Measurements from ENCODE around the gene RPL18A.
A peak's percentile ranks its signal among the peaks of the same experiment; 100 is the strongest.

The RPL18A gene

DNA sequence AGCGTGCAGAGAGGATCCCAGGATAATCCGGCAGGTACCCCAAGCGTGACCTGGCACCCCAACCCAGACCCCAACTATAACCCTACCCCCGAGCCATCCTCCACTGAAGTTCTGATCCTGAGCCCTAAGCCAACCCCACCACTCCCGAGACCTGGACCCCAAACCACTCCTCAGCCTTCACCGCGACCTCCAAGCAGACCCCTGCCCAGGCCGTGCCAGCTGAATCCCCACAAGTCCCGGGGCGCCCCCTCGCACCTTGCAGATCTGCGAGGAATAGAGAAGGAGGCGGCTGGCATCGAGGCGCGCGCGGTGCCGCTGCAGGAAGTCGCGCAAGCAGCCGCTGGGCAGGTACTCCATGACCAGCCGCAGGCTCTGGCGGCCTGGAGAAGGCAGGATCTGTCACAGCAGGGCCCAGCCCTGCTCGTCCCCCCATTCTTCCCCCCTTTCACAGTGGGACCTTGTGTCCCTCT, 28.3 kb upstream of the RPL18A start:
- Histone ChIP-seq H3K27me3 (ENCODE audit: control insufficient read depth, insufficient read depth, low read length) (no peaks in the 10 kb centered on the region), H3K27ac (ENCODE audit: low read length) (no peak overlapping the region), H3K4me1 (ENCODE audit: control insufficient read depth, low read depth, low read length) (peaks cover 4% of the 10 kb centered on the region), H3K36me3 (ENCODE audit: control insufficient read depth, low read depth, low read length) (no peaks in the 10 kb centered on the region), H3K9me3 (ENCODE audit: control insufficient read depth, low read depth, low read length) (no peaks in the 10 kb centered on the region), H3K9ac (ENCODE audit: low read length) (no peak overlapping the region), H3K4me3 (ENCODE audit: low read length) (peak overlapping the region; percentile 32)

DNA sequence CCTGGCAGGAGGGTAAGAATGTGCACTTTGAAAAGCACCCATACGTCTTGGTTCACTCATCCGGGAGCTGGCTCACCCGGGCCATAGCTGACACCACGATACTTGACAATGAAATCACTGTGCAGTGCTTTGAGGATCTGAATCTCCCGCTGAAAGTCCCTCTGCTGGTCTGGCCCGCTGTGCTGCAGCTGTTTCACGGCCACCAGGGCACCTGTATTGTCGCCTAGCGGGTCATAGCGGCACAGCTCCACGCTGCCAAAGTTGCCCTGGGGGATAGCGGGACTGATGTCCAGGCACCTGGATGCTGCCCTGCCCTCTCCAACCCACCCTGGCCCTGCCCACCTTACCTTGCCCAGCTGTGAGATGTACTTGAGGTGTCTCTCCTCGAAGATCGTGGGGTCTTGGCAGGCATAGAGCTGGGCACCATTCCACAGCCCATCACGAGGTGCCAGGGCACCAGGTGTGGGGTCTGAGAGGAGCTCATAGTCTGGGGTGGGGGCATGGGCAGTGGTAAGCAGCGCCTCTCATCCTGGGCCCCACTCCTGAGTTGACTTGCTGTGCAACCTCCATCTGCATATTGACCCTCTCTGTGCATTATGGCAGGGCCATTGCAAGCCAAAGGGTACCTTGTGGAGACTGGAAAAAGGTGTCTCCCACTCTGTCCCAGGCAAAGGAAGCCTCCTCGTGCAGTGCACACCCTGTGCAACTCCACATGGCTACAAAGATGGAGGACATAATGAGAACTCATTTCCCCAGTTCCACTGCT, 27.1 kb upstream of the RPL18A start:
- no peak overlapping the region for H3K9ac ChIP-seq (ENCODE audit: low read length)
- no peaks in the 10 kb centered on the region for H3K36me3 ChIP-seq (ENCODE audit: control insufficient read depth, low read depth, low read length)
- no peaks in the 10 kb centered on the region for H3K27me3 ChIP-seq (ENCODE audit: control insufficient read depth, insufficient read depth, low read length)
- no peaks in the 10 kb centered on the region for H3K9me3 ChIP-seq (ENCODE audit: control insufficient read depth, low read depth, low read length)
- no peak overlapping the region for H3K4me3 ChIP-seq (ENCODE audit: low read length)
- H3K27ac ChIP-seq (ENCODE audit: low read length), result no peak overlapping the region
- peaks cover 4% of the 10 kb centered on the region for H3K4me1 ChIP-seq (ENCODE audit: control insufficient read depth, low read depth, low read length)

DNA sequence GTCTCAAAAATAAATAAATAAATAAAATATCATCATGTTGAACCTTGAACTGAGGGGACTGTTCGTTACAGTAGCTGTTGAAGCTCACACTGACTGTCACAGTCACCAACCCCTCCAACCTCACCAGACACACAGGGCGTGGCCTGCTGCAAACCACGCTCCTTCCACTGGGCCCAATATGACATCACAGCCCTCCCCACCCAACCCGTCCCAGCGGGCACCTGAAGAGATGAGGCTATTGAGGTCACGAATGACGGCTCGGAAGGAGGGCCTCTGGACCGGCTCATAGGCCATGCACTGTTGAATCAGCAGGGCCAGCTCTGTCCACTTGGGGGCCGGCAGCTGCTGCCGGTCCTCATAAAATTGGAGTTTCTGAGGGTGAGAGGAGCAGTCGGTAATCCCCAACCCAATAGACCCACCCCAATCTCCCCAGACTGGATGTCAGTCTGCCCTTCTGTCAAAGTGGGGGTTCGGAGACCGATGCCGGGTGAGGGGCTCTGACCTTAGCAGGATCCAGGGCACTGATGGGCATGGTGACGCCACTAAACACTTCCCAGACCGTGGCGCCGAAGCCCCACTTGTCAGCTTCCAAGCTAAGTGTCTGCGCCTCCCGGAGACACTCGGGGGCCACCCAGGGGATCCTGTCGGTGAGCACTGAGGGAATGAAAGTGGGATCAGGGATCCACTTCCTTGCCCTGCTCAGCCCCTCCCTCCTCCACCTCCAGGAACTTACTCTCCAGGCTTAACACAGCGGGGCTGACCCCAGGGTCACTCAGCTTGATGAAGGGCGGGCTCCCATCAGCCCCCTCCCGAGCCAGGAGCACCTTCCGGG, 25.1 kb upstream of the RPL18A start:
- Histone ChIP-seq H3K4me1 (ENCODE audit: control insufficient read depth, low read depth, low read length) (peaks cover 3% of the 10 kb centered on the region), H3K4me3 (ENCODE audit: low read length) (no peak overlapping the region), H3K9me3 (ENCODE audit: control insufficient read depth, low read depth, low read length) (no peaks in the 10 kb centered on the region), H3K27me3 (ENCODE audit: control insufficient read depth, insufficient read depth, low read length) (no peaks in the 10 kb centered on the region), H3K36me3 (ENCODE audit: control insufficient read depth, low read depth, low read length) (no peaks in the 10 kb centered on the region), H3K27ac (ENCODE audit: low read length) (no peak overlapping the region), H3K9ac (ENCODE audit: low read length) (no peak overlapping the region)

- Histone ChIP-seq H3K27me3 (ENCODE audit: control insufficient read depth, insufficient read depth, low read length) (peaks cover 6% of the 10 kb centered on the region), H3K9ac (ENCODE audit: low read length) (no peak overlapping the region), H3K36me3 (ENCODE audit: control insufficient read depth, low read depth, low read length) (no peaks in the 10 kb centered on the region), H3K4me1 (ENCODE audit: control insufficient read depth, low read depth, low read length) (no peaks in the 10 kb centered on the region), H3K4me3 (ENCODE audit: low read length) (no peak overlapping the region), H3K27ac (ENCODE audit: low read length) (no peak overlapping the region), H3K9me3 (ENCODE audit: control insufficient read depth, low read depth, low read length) (no peaks in the 10 kb centered on the region)
Measured at GRCh38 chr19:17835182-17836006, 24.3 kb upstream of the RPL18A start.

- peaks cover 12% of the 10 kb centered on the region for H3K27me3 ChIP-seq (ENCODE audit: control insufficient read depth, insufficient read depth, low read length)
- H3K9me3 ChIP-seq (ENCODE audit: control insufficient read depth, low read depth, low read length), result no peaks in the 10 kb centered on the region
- no peak overlapping the region for H3K4me3 ChIP-seq (ENCODE audit: low read length)
- H3K27ac ChIP-seq (ENCODE audit: low read length), result no peak overlapping the region
- H3K9ac ChIP-seq (ENCODE audit: low read length), result no peak overlapping the region
- no peaks in the 10 kb centered on the region for H3K4me1 ChIP-seq (ENCODE audit: control insufficient read depth, low read depth, low read length)
- no peaks in the 10 kb centered on the region for H3K36me3 ChIP-seq (ENCODE audit: control insufficient read depth, low read depth, low read length)
Measured at GRCh38 chr19:17836530-17836929, 23.2 kb upstream of the RPL18A start.

DNA sequence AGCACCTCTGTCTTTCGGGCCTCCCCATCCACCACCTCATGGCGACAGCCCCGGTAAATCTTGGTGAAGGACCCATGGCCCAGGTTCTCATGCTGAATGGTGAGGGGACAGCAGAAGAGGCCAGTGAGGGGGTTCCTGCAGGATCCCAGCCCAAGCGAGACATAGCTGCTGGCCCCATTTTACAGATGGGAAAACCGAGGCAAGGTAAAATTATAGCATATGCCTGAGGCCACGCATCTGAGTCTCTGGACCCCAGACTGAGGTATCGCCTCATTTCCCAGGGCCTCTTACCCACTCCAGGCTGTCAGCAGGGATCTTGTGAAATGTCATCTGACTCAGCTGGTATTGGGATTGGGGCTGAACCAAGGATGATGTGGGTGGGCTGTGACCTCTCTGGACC, 21.7 kb upstream of the RPL18A start:
- Histone ChIP-seq H3K27me3 (ENCODE audit: control insufficient read depth, insufficient read depth, low read length) (peaks cover 17% of the 10 kb centered on the region), H3K4me3 (ENCODE audit: low read length) (no peak overlapping the region), H3K9ac (ENCODE audit: low read length) (no peak overlapping the region), H3K27ac (ENCODE audit: low read length) (no peak overlapping the region), H3K36me3 (ENCODE audit: control insufficient read depth, low read depth, low read length) (no peaks in the 10 kb centered on the region), H3K4me1 (ENCODE audit: control insufficient read depth, low read depth, low read length) (no peaks in the 10 kb centered on the region), H3K9me3 (ENCODE audit: control insufficient read depth, low read depth, low read length) (no peaks in the 10 kb centered on the region)

- Histone ChIP-seq H3K9ac (ENCODE audit: low read length) (no peak overlapping the region), H3K4me1 (ENCODE audit: control insufficient read depth, low read depth, low read length) (no peaks in the 10 kb centered on the region), H3K9me3 (ENCODE audit: control insufficient read depth, low read depth, low read length) (no peaks in the 10 kb centered on the region), H3K27me3 (ENCODE audit: control insufficient read depth, insufficient read depth, low read length) (peaks cover 17% of the 10 kb centered on the region), H3K4me3 (ENCODE audit: low read length) (no peak overlapping the region), H3K36me3 (ENCODE audit: control insufficient read depth, low read depth, low read length) (no peaks in the 10 kb centered on the region), H3K27ac (ENCODE audit: low read length) (no peak overlapping the region)
Measured at GRCh38 chr19:17840019-17840418, 19.7 kb upstream of the RPL18A start.

- peak overlapping the region; percentile 70 for H3K4me3 ChIP-seq (ENCODE audit: low read length)
- H3K27me3 ChIP-seq (ENCODE audit: control insufficient read depth, insufficient read depth, low read length), result peaks cover 17% of the 10 kb centered on the region
- no peaks in the 10 kb centered on the region for H3K4me1 ChIP-seq (ENCODE audit: control insufficient read depth, low read depth, low read length)
- no peak overlapping the region for H3K9ac ChIP-seq (ENCODE audit: low read length)
- no peaks in the 10 kb centered on the region for H3K9me3 ChIP-seq (ENCODE audit: control insufficient read depth, low read depth, low read length)
- H3K27ac ChIP-seq (ENCODE audit: low read length), result no peak overlapping the region
- no peaks in the 10 kb centered on the region for H3K36me3 ChIP-seq (ENCODE audit: control insufficient read depth, low read depth, low read length)
Measured at GRCh38 chr19:17841371-17841809, 18.3 kb upstream of the RPL18A start.

DNA sequence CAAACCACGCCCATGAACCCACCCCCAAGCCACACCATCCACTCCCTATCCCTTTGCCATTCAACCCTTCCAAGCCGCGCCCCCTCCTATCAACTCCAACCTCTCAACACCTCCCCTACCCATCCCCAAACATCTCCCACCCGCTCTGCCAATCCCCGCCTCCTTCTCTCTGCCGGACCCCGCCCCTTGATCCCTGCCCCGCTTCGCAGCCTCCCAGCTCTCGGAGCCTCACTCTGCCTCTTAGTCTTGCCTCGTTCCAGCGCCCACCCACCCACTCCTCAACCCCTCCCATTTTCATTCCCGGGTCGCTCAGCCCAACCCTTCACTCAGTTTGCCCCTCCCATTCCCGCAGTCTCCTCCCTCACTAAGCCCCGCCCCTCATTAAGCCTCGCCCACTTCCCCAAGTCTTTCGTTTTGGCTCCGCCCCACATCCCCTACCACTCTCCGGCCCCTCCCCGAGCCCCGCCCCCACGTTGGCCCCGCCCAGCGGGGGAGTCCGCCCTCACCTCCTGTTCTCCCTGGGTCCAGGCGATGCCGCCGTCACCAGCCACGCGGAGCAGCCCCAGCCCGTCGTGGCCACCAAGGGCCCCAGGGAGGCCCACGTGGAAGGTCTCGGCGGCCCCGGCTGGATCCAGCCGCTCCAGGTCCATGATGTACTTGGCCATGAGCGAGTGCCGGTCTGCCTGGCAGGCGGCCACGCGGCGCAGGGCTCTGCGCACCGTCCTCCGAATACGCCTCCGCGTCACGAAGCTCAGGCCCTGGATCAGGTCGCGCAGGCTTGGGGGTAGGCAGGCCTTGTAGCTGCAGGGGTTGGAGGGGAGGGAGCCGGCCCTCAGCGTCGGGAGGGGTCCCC, 17.7 kb upstream of the RPL18A start:
- Histone ChIP-seq H3K9ac (ENCODE audit: low read length) (peak overlapping the region; percentile 59), H3K36me3 (ENCODE audit: control insufficient read depth, low read depth, low read length) (no peaks in the 10 kb centered on the region)

GRCh38 chr19:17842663-17843291, 16.9 kb upstream of the RPL18A start:
- Histone ChIP-seq H3K27ac (ENCODE audit: low read length) (no peak overlapping the region), H3K9ac (ENCODE audit: low read length) (peak overlapping the region; percentile 59), H3K4me1 (ENCODE audit: control insufficient read depth, low read depth, low read length) (no peaks in the 10 kb centered on the region), H3K36me3 (ENCODE audit: control insufficient read depth, low read depth, low read length) (no peaks in the 10 kb centered on the region), H3K4me3 (ENCODE audit: low read length) (peak overlapping the region; percentile 70), H3K9me3 (ENCODE audit: control insufficient read depth, low read depth, low read length) (no peaks in the 10 kb centered on the region), H3K27me3 (ENCODE audit: control insufficient read depth, insufficient read depth, low read length) (peaks cover 17% of the 10 kb centered on the region)

More for the DNA sequence above, 17.7 kb upstream of the RPL18A start:
- H3K27ac ChIP-seq (ENCODE audit: low read length), result no peak overlapping the region
- peak overlapping the region; percentile 70 for H3K4me3 ChIP-seq (ENCODE audit: low read length)
- no peaks in the 10 kb centered on the region for H3K9me3 ChIP-seq (ENCODE audit: control insufficient read depth, low read depth, low read length)
- no peaks in the 10 kb centered on the region for H3K4me1 ChIP-seq (ENCODE audit: control insufficient read depth, low read depth, low read length)
- peaks cover 17% of the 10 kb centered on the region for H3K27me3 ChIP-seq (ENCODE audit: control insufficient read depth, insufficient read depth, low read length)
